ENCODE measurements around the gene GORASP1. TPM values are rescaled to one million over a fixed set of nuclear protein-coding genes. Genes with fewer than 3 reads are reported as not detected.

Gene GORASP1
- polyA plus RNA-seq, 1 donor (not counting 4 experiments of a cell fraction or from before 2014, with no cell fraction given), result 43.7 TPM

DNA sequence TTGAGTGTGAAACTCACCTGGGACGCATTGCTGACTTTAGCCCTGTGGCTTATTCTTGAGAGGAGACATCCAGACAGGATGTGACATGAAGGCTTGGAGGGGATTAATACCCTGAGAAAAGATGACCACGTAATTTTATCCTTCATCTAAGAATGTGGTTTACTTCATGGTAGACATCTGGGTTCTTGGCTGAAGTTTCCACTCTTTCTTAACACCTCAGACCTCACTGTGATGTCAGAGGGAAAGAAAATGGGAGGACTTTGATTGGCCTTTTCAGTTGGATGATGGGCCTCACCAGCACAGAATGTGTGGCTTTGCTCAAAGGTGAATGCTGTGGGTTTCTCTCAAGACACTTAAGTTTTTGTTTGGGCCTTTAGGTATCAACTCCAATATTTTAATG lies 16.5 kb downstream of the GORASP1 start:
- DNase-seq (ENCODE audit: low read depth, low spot score), result no peak

DNA sequence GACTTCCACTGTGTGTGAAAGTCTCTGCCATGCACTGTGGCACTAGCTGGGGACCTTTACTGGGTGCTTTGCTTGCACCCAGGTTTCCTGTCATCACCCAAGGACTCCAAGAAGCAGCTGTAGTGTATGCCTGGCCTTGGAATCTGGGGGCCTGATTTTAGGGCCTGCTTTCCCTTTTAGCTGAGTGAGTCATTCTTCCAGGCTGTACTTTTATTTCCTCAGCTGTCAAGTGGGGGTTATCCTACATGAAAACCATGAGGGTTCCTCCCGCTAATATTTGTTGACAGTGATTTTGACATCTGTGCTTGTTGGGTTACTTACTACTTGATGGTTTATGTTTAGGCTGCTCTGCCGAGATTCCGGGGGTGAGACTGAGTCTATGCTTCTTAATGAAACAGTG lies 18.5 kb downstream of the GORASP1 start:
- Histone ChIP-seq H3K36me3 (ENCODE audit: control insufficient read depth in 2 of 2, extremely low read depth in 1 of 2, insufficient read depth in 2 of 2, low read length in 2 of 2) (peaks cover 10 to 13% of the 10 kb centered on the region in 2 experiments), H3K9me3 (ENCODE audit: control insufficient read depth, low read depth, low read length) (no peaks in the 10 kb centered on the region), H3K9me1 (ENCODE audit: control insufficient read depth, extremely low read depth, insufficient read depth, low read length) (no peaks in the 10 kb centered on the region), H3K4me3 (ENCODE audit: control insufficient read depth in 2 of 3, extremely low read depth in 1 of 3, insufficient read depth in 2 of 3, low read depth in 1 of 3, low read length in 3 of 3) (no peak overlapping the region), H3K27ac (ENCODE audit: control insufficient read depth, insufficient read depth, low read length) (no peak overlapping the region), H3K27me3 (ENCODE audit: control insufficient read depth, extremely low read depth, insufficient read depth, low read length) (no peaks in the 10 kb centered on the region), H3K4me2 (ENCODE audit: control insufficient read depth, extremely low read depth, insufficient read depth, low read depth, low read length) (no peak overlapping the region), H3K4me1 (ENCODE audit: control insufficient read depth, extremely low read depth, insufficient read depth, low read length) (peaks cover 3% of the 10 kb centered on the region), H2AFZ (ENCODE audit: control insufficient read depth, low read length) (no peak overlapping the region), H3K79me2 (ENCODE audit: control insufficient read depth, insufficient read depth, low read length) (no peaks in the 10 kb centered on the region), H4K20me1 (ENCODE audit: control insufficient read depth, extremely low read depth, insufficient read depth, low read length) (no peaks in the 10 kb centered on the region), H3K9ac (ENCODE audit: control insufficient read depth, extremely low read depth, insufficient read depth, low read length) (no peak overlapping the region)
- FAIRE-seq (no peak), DNase-seq (ENCODE audit: low read depth, low spot score) (no peak)
- no peak for TF ChIP-seq EZH2 (IDR thresholded peaks at IDR 0.05; ENCODE audit: low read length)
- TF ChIP-seq, protein P1, sequence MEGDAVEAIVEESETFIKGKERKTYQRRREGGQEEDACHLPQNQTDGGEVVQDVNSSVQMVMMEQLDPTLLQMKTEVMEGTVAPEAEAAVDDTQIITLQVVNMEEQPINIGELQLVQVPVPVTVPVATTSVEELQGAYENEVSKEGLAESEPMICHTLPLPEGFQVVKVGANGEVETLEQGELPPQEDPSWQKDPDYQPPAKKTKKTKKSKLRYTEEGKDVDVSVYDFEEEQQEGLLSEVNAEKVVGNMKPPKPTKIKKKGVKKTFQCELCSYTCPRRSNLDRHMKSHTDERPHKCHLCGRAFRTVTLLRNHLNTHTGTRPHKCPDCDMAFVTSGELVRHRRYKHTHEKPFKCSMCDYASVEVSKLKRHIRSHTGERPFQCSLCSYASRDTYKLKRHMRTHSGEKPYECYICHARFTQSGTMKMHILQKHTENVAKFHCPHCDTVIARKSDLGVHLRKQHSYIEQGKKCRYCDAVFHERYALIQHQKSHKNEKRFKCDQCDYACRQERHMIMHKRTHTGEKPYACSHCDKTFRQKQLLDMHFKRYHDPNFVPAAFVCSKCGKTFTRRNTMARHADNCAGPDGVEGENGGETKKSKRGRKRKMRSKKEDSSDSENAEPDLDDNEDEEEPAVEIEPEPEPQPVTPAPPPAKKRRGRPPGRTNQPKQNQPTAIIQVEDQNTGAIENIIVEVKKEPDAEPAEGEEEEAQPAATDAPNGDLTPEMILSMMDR (optimal IDR thresholded peaks at IDR 0.05 in 1 of 3, IDR thresholded peaks at IDR 0.05 in 1 of 3, conservative IDR thresholded peaks at IDR 0.05 in 1 of 3; ENCODE audit: extremely low read depth in 1 of 3, insufficient read depth in 2 of 3, low read length in 3 of 3), result no peak
- dilution Hi-C loops (cut with MboI; ENCODE audit: extremely low pct_ligation_motif_present, low sequenced_read_pairs), result no loop called here

More for the DNA sequence above, 16.5 kb downstream of the GORASP1 start:
- H3K4me2 ChIP-seq (ENCODE audit: control insufficient read depth, extremely low read depth, insufficient read depth, low read depth, low read length), result no peak overlapping the region
- H3K9me1 ChIP-seq (ENCODE audit: control insufficient read depth, extremely low read depth, insufficient read depth, low read length), result no peaks in the 10 kb centered on the region
- no peaks in the 10 kb centered on the region for H4K20me1 ChIP-seq (ENCODE audit: control insufficient read depth, extremely low read depth, insufficient read depth, low read length)
- no peak overlapping the region for H3K4me3 ChIP-seq (ENCODE audit: control insufficient read depth in 2 of 3, extremely low read depth in 1 of 3, insufficient read depth in 2 of 3, low read depth in 1 of 3, low read length in 3 of 3)
- H3K9me3 ChIP-seq (ENCODE audit: control insufficient read depth, low read depth, low read length), result no peaks in the 10 kb centered on the region
- H3K4me1 ChIP-seq (ENCODE audit: control insufficient read depth, extremely low read depth, insufficient read depth, low read length), result peaks cover 3% of the 10 kb centered on the region
- H3K79me2 ChIP-seq (ENCODE audit: control insufficient read depth, insufficient read depth, low read length), result no peaks in the 10 kb centered on the region
- H3K27ac ChIP-seq (ENCODE audit: control insufficient read depth, insufficient read depth, low read length), result no peak overlapping the region
- no peak overlapping the region for H3K9ac ChIP-seq (ENCODE audit: control insufficient read depth, extremely low read depth, insufficient read depth, low read length)
- dilution Hi-C loops (cut with MboI; ENCODE audit: extremely low pct_ligation_motif_present, low sequenced_read_pairs), result no loop called here
- TF ChIP-seq, protein P1 (optimal IDR thresholded peaks at IDR 0.05 in 1 of 3, IDR thresholded peaks at IDR 0.05 in 1 of 3, conservative IDR thresholded peaks at IDR 0.05 in 1 of 3; ENCODE audit: extremely low read depth in 1 of 3, insufficient read depth in 2 of 3, low read length in 3 of 3), result no peak
- no peak for TF ChIP-seq EZH2 (IDR thresholded peaks at IDR 0.05; ENCODE audit: low read length)
- no peaks in the 10 kb centered on the region for H3K27me3 ChIP-seq (ENCODE audit: control insufficient read depth, extremely low read depth, insufficient read depth, low read length)
- FAIRE-seq, result no peak
- peaks cover 13 to 21% of the 10 kb centered on the region in 2 experiments for H3K36me3 ChIP-seq (ENCODE audit: control insufficient read depth in 2 of 2, extremely low read depth in 1 of 2, insufficient read depth in 2 of 2, low read length in 2 of 2)
- no peak overlapping the region for H2AFZ ChIP-seq (ENCODE audit: control insufficient read depth, low read length)

Data from keratinocyte (primary cell).